Stimulated activated CD4-positive, alpha-beta T cell treated with anti-CD3 and anti-CD28 coated beads, TNF-alpha, amount 100 ng/mL, for 24 hours (primary cell): ENCODE measurements around the gene SGCA.

Experiments
- DNase-seq, 3 experiments: peaks; one replicate each; pipeline ENCODE4 v3.0.0-alpha.2; 2020; ENCODE audit warnings: low read depth in 3 of 3

SGCA gene

GRCh38 chr17:50149091-50149416 lies 16.8 kb upstream of the SGCA start:
- no peak for DNase-seq

- no peak for DNase-seq
Measured at GRCh38 chr17:50149417-50150353, 16.1 kb upstream of the SGCA start.

DNA sequence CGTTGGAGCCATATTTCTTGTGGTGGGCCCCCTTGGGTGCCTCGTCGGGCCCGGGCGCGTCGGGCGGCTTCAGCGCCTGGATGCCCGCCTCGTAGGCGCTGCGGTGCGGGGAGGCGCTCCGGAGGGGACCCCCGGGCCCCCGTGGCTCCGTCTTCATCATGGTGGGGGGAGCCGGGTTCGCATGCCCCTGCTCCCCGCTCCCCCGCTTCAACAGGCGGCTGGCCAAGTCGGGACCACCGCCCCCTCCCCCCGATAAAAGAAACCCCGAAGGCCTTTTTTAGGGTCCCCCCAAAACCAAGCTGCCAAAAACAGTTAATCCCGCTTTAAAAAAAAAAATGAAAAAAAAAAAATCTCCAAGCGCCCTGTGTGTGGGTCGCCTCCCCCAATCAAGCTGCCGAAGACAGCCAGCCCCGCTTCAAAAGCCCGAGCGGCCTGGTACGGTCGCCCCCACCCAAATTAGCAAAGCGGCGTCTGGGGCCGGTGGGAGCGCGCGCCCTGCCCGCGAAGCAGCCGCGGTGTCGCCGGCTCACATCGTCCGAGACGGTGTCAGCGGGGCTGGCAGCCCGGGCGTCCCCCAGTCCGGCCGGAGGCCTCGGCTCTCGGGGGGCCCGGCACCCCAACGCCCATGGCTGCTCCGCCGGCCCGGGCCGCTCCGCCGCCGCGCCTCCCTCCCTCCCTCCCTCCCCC lies 15.3 kb upstream of the SGCA start, which contains the start of gene PPP1R9B:
PPP1R9B (minus strand) TSS at position 324 of the 687 bp plus-strand sequence; CDS start at position 160, 164 bp downstream.
- DNase-seq, result no peak

- peak; percentile 74 to 90 (median 76) for DNase-seq
Measured at GRCh38 chr17:50151041-50151936, 14.5 kb upstream of the SGCA start.

DNA sequence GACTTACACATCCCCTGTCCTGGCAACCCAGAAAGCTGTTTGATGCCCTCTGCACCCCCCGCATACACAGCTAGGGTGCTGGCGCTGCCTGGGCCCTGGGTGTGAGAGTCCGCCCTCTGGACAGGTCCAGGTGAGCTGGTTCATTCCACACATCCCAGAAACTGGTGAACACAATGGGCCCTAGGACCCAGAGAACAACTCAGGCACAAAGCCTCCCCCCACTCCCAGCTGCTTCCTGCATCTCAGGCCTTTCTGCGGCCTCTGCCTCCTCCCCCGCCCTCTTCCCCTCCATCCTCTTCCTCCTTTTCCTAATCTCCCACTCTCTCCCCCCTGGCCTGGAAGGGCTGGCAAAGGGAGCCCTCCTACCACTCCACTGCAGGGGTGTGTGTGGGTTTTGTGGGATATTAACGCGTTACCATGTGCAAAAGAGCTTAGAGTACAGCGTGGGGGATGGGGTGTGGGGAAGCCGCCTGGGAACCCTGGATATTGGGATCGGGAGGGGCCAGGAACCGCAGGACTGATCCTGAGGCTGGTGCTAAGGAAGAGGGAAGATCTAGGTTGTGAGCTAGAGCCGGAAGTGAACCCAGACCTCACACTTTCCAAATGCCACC lies 13.8 kb upstream of the SGCA start:
- no peak for DNase-seq

DNA sequence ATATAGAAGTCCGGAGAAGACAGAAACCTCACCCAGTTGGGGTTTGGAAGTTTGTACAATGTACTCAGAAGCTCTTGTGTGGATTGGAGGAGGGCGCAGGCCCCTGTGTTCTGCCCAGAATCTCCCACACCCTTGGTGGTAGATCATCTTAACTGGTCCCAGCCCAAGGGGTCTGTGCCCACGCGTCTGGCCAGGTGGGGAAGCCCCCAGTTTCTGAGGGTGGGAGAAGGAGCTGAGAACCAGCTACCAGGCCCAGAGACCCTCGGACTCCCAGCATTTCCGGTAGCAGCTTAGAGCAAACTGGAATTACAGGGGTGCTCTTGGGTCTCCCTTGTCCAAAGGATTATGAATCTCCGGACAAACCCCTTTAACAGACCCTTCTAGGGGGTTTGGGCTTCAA lies 13.1 kb upstream of the SGCA start:
- DNase-seq, result no peak

- DNase-seq, result no peak
Measured at GRCh38 chr17:50153650-50154575, 11.9 kb upstream of the SGCA start.

DNA sequence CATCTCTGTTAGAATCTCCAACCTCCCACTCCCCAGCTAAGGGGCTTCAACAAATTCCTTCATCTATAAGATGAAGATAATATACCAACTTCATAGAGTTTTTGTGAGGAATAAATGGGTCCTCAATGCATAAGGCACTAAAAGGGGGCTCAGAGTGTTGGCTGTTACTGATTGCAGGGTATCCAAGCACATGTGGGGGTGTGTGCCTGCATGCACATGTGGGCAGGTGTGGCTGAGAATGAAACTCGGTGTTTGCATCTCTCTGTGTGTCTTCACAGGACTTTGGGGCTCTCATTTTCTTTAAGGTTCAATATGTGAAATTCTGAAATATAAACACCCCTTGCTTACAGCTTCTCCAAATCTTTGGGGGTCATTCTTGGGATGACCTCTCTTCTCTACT lies 11.2 kb upstream of the SGCA start:
- DNase-seq, result no peak

GRCh38 chr17:50155115-50155819 lies 10.5 kb upstream of the SGCA start:
- no peak for DNase-seq

DNA sequence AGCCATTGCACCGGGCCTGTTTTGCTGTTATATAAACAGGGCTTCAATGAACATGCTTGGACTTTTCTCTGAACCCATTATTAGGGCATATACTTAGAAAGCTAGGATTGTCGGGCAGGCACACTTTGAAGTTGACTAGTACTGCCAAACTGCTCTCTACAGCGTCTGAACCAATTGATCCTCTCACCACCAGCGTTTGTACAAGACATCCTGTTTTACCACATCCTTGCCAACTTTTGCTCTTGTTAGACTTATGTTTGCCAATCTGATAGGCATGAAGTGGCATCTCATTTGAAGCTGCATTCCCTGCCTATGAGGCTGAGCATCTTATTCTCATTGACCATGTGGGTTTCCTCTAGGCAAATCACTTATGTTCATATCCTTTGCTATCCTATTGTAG lies 7.9 kb upstream of the SGCA start:
- DNase-seq, result no peak

DNA sequence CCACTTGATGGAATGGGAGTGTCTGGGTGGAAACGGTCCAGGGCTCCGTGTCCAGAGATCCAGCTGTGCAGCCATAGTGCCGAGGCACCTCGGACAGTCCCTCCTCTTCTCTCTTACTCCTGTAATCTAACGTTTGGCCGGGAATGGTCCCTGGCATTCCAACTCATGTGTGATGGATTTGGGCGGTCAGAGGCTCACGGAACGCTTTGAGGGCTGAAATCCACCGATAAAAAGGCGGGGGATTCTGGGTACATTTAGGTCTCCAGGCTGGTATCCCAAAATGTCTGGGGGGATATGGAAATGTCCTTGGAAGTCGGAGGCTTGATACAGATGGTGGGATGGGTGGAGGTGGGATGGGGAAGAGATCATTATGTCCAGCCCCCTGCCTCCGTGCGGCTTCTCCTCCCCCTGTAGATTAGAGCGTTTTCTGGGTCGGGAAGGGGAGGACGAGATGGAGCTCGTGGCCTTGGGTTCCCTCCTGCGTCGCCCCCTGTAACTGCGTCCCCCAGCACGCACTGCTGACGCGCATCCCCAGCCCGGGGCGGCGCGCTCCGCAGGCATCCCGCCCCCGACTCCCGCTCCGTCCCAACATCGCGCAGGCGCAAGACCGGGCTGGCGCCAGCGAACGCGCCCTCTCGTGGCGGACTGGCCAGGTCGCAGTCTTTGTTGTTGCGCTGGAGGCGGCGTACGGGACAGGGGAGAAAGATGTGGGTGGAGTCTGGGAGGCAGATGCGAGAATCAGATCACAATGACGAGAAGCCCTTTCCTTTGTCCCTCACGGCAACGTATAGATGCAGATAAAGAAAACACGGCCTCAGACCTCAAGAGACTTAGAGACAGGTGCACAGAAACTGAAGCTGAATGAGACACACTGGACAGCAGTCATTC lies 4.5 kb upstream of the SGCA start:
- peak; percentile 92 to 95 (median 92) for DNase-seq

- DNase-seq, result no peak
Measured at GRCh38 chr17:50161911-50162288, 3.9 kb upstream of the SGCA start.

DNA sequence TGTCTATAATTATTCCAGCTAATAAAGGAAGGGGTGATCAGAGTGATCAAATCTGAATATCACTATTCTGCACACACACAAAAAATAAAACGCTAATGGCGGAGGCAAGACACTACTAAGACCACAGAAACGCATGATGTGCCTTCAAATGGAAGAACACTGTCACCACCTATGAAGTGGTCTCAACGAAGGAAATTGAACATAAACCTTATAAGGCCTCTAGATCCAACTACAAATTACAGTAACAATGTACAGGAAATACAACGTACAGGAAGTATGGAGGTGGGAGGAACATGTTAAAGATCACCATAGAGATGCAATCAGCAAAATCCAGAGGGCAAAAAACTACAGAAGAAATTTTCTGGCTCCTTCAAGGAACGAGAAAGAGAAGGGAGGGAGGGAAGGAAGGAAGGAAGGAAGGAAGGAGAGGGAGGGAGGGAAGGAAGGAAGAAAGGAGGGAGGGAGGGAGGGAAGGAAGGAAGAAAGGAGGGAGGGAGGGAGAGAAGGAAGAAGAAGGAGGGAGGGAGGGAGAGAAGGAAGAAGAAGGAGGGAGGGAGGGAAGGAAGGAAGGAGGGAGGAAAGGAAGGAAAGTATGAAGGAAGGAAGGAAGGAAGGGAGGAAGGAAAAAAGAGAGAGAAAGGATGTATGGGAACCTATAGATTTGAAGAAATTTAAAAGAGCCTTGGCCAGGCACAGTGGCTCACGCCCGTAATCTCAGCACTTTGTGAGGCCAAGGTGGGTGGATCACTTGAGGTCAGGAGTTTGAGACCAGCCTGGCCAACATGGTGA lies 3.1 kb upstream of the SGCA start:
- DNase-seq, result no peak

DNA sequence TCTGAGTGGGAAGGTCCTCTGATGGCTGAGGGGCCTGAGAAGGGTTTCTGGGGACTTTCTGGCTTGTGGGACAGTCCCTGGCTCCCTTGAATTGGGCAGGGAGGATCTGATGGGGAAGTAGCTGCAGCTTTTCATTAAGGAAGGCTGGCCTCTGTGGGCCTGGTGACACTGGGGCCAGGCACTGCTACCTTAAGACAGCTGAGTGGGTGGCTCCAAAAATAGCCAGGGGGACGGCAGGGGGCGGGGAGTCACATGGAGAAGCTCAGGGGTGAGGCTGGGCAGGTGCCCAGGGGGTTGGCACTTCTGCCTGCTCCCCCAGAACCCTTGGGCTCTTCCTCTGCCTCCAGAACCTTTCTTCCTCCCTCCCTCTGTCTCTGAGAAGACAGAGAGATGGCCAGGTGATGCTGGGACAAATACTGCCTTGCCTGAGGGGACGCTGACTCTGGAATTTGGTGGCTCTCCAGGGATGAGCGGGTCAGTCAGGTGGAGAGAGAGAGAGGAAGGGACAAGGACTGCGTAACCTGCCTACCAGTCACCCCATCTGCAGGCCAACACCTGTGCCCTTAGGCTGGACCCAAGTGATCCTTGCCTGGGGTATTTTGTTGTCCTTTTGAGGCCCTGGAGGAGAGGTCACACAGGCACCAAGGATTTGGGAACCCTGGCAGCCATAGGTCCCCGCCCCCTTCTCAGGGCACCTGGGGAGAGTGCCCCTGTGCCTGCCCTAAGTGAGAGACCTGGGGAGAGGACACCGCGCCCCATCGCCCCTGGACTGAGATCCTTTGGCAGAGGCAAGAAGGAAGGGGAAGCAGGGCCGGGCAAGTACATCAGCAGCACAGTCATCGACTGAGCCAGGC lies 1.7 kb upstream of the SGCA start:
- no peak for DNase-seq

DNA sequence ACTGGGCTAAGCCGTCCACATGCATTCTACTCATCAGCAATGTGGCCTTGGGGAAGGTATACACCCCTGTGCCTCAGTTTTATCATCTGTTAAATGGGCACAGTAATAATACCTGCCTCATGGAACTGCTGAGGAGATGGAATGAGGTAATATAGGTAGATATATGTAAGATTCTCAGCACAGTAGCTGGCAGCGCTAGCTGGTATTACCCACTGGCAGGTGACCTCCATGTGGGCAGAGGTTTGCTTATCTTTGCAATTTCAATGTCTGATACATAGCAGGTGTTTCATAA lies 1.2 kb upstream of the SGCA start:
- DNase-seq, result no peak

DNA sequence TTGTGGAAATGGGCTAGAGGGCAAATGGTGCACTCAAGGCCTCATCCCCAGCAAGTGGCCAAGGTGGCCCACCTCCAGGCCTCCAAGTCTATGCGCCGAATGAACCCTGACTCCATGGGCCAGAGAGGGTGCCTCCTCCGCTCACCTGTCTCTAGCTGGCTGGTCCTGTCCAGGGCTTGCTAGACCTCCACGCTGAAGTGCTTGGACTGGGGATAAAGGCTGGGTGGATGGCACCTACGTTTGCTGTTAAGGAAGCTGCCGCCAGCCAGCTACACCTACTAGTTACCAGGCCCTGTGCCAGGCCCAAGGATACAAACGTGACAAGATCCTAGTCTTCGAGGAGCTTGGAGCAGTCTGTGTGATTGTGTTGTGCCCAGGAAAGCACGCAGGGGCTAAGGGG lies 739 bp upstream of the SGCA start:
- no peak for DNase-seq

DNA sequence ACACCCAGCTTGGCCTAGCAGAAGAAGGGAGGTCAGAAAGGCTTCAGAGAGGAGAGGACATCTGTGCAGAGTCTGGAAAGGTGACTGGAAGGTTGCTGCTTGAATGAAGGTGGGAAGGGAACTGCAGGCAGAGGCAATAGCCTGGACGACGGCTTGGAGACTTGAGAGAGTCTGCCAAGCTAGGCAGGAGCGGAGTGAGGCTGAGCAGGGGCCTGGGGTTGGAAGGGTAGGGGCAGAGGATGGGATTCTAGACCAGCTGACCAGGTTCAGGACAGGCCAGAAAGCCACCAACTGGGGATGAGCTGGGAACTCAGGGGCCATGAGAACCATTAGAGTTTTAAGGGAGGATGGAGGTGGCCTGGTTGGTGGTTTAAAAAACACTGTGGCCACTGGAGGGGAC lies 339 bp upstream of the SGCA start:
- DNase-seq, result no peak
